Right lobe of liver (tissue), 4 donors: ENCODE results near the gene NUFIP2.

ENCODE experiments used
- CTCF ChIP-seq, 4 donors: fragments of 200-600 bp in 3 of 4; fragments of 450-650 bp in 1 of 4; IDR thresholded peaks; one replicate each; pipeline versions ENCODE4 v1.5.1 to v1.8.0; 2016 to 2022; ENCODE audit warnings: antibody characterized with exemption in 4 of 4, mild to moderate bottlenecking in 2 of 4
- POLR2A ChIP-seq: fragments of 450-650 bp; IDR thresholded peaks from one replicate; pipeline ENCODE4 v1.6.1; 2017; ENCODE audit warnings: antibody characterized with exemption, mild to moderate bottlenecking
- donor health status: DM: no; HTN: no; CAD: no.
- donor health status: DM: no; HTN: no; CAD: no.
- donor health status: DM: no; HTN: yes; CAD: no.

DNA sequence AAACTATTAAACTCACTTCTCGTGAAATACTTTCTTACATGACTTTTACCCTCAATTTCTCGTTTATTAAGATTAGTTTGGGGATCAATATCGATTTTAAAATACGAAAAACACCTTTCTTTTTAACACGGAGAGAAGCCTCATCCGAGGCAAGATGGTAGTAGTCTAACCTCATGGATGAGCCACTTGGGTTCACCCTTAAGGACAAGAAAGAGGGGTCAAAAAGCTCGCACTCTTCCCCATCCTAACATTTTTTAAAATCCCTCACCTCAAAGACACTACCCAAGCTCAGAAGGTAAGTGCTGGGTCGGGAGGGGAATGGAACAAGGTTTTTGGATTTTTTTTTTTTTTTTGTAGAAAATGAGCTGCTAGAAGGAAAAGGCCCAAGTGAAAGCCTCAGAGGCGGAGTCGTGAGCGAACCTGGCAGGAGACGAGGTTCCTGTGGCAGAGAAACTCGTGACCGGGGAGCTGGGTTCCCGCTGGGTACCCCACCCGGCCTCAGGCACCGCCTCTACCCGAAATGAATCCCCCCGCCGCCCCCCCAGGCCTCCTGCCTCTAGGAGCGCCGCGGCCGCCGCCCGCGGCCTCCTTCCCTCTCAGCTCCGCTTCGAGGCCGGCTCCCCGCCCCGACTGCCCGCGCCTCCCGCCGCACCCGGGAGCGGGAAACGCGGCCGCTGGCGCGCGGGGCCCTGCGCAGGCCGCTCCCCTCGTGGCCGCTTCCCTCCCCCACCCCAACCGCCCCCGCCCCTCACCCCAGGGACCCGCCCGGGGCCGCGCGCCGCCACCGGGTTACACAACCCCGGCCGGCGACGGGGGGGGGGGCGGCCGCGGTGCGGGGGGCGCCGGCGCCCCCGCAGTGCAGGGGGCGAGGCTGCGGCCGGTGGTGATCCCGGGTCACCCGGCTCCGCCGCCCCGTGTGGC, 1.6 kb downstream of the NUFIP2 start:
- TF ChIP-seq POLR2A (no peak), CTCF (IDR thresholded peaks at IDR 0.05) (no peak)
